K562 (cell line): ENCODE measurements around the gene IQUB. TPM values are rescaled to one million over a fixed set of nuclear protein-coding genes. Genes with fewer than 3 reads are reported as not detected.

Source experiments
- BACH1 ChIP-seq: fragments of 200-800 bp; sonication (Bioruptor generic); IDR thresholded peaks from 2 replicates; pipeline ENCODE4 v1.6.1; 2016; ENCODE audit warnings: missing genetic modification characterization, missing compliant biosample characterization
- CBFA2T2 ChIP-seq: fragments of 450-650 bp; conservative IDR thresholded peaks from 2 replicates; pipeline ENCODE4 v1.6.1; 2017; ENCODE audit warnings: mild to moderate bottlenecking
- CBX8 ChIP-seq: fragments of 200-600 bp; sonication (generic); IDR thresholded peaks from 2 replicates; pipeline ENCODE4 v1.6.1; 2012; ENCODE audit warnings: borderline replicate concordance, mixed run types, low read depth, mild to moderate bottlenecking, moderate library complexity, mixed read lengths, low read length, control low read depth, inconsistent platforms; ENCODE audit not compliant: poor library complexity, severe bottlenecking; ENCODE audit errors: extremely low read depth
- CREBBP ChIP-seq: IDR thresholded peaks from one replicate; pipeline ENCODE4 v1.6.1; 2012; ENCODE audit warnings: low read depth, mild to moderate bottlenecking, control low read depth, inconsistent platforms, low read length
- CTBP1 ChIP-seq: fragments of 450-650 bp; IDR thresholded peaks from 2 replicates; pipeline ENCODE4 v1.6.1; 2016; ENCODE audit warnings: borderline replicate concordance
- DDX20 ChIP-seq: fragments of 450-650 bp; IDR thresholded peaks from 2 replicates; pipeline ENCODE4 v1.6.1; 2016; ENCODE audit warnings: missing genetic modification characterization, low read depth, mild to moderate bottlenecking, missing compliant biosample characterization, moderate library complexity
- ELF4 ChIP-seq: fragments of 450-650 bp; formaldehyde crosslinking; IDR thresholded peaks from 2 replicates; pipeline ENCODE4 v1.4.0; 2022; ENCODE audit warnings: missing genetic modification characterization
- EP300 ChIP-seq: IDR thresholded peaks from 2 replicates; pipeline ENCODE4 v1.6.1; 2012; ENCODE audit warnings: low read length, improper control_type of control experiment
- ETV5 ChIP-seq: sonication (generic); formaldehyde crosslinking; IDR thresholded peaks from 2 replicates; pipeline ENCODE4 v1.4.0; 2020; ENCODE audit warnings: low read depth, mild to moderate bottlenecking, missing genetic modification reagents
- FOSL1 ChIP-seq: fragments of 200-800 bp; sonication (Bioruptor generic); conservative IDR thresholded peaks from 2 replicates; pipeline ENCODE4 v1.6.1; 2016; ENCODE audit warnings: missing genetic modification characterization, missing compliant biosample characterization
- GATA2 ChIP-seq: sonication (generic); formaldehyde crosslinking; IDR thresholded peaks from 2 replicates; pipeline ENCODE4 v1.4.0; 2020; ENCODE audit warnings: mild to moderate bottlenecking, missing genetic modification reagents
- HEY1 ChIP-seq: fragments of 250-450 bp; sonication (Bioruptor Pico); IDR thresholded peaks from 2 replicates; pipeline ENCODE4 v1.5.0; 2020; ENCODE audit warnings: mild to moderate bottlenecking, moderate library complexity, borderline replicate concordance
- HNRNPH1 ChIP-seq: fragments of 200-400 bp; formaldehyde crosslinking; optimal IDR thresholded peaks from 2 replicates; pipeline ENCODE3; 2017; ENCODE audit warnings: low read depth, mild to moderate bottlenecking, low read length, moderate library complexity
- KLF13 ChIP-seq: fragments of 450-650 bp; IDR thresholded peaks from 2 replicates; pipeline ENCODE4 v1.6.1; 2016; ENCODE audit warnings: missing genetic modification characterization, low read depth, mild to moderate bottlenecking, missing compliant biosample characterization, moderate library complexity, borderline replicate concordance
- ZC3H8 ChIP-seq: fragments of 450-650 bp; IDR thresholded peaks from 2 replicates; pipeline ENCODE4 v1.6.1; 2017
- ZNF551 ChIP-seq: fragments of 250-450 bp; sonication (Bioruptor Pico); IDR thresholded peaks from 2 replicates; pipeline ENCODE4 v1.5.0; 2021; ENCODE audit warnings: mild to moderate bottlenecking, moderate library complexity
- ZNF830 ChIP-seq: fragments of 250-450 bp; sonication (Bioruptor Pico); IDR thresholded peaks from 2 replicates; pipeline ENCODE4 v1.5.0; 2021; ENCODE audit warnings: mild to moderate bottlenecking
- polyA plus RNA-seq, 8 experiments: library from polyadenylated mRNA; depleted of rRNA in 4 of 8; stranded (reverse) in 5 of 8; unstranded in 3 of 8; fragments of >200 nt; fragmentation: Nextera tagmentation in 2 of 8; fragmentation: Illumina TruSeq in 1 of 8; extraction: Ambion mirVana in 2 of 8; extraction: Trizol in 1 of 8; gene quantifications; 2 replicates each; pipeline versions ENCODE4 v1.2.1 to v1.2.3, GENCODE V29; 2011 to 2014; ENCODE audit warnings: inconsistent platforms in 1 of 8, missing spikeins in 1 of 8
- total RNA-seq, 7 experiments: library from RNA; depleted of rRNA in 6 of 7; stranded (reverse); fragments of >200 nt in 6 of 7; fragmentation: Illumina TruSeq in 2 of 7; extraction: Trizol in 2 of 7; gene quantifications; 2 replicates each; pipeline versions ENCODE4 v1.2.1 to v1.2.3, GENCODE V29; 2011 to 2021; ENCODE audit warnings: low replicate concordance in 1 of 7
- TF ChIP-seq, protein P1 (sequence below), 2 experiments: fragments of 450-650 bp in 1 of 2; IDR thresholded peaks; 2 replicates each; pipeline ENCODE4 v1.6.1; 2011 to 2017; ENCODE audit warnings: low read depth in 2 of 2, antibody characterized with exemption in 1 of 2, borderline replicate concordance in 1 of 2, low read length in 1 of 2, mild to moderate bottlenecking in 1 of 2, mixed read lengths in 1 of 2; ENCODE audit not compliant: control insufficient read depth in 1 of 2
- TF ChIP-seq, protein P2 (sequence below): sonication (generic); formaldehyde crosslinking; IDR thresholded peaks from 2 replicates; pipeline ENCODE4 v1.5.0; 2020; ENCODE audit warnings: missing genetic modification reagents
- TF ChIP-seq, protein P3 (sequence below): sonication (generic); formaldehyde crosslinking; IDR thresholded peaks from 2 replicates; pipeline ENCODE4 v1.8.0; 2022; ENCODE audit warnings: mild to moderate bottlenecking, missing genetic modification reagents
- TF ChIP-seq, protein P4 (sequence below), 3 experiments: fragments of 200-800 bp in 1 of 3; fragments of 250-450 bp in 1 of 3; fragments of 450-650 bp in 1 of 3; sonication (Bioruptor Pico) in 1 of 3; sonication (Bioruptor generic) in 1 of 3; formaldehyde crosslinking in 1 of 3; IDR thresholded peaks; 2 replicates each; pipeline versions ENCODE4 v1.6.1 to v1.8.0; 2016 to 2022; ENCODE audit warnings: mild to moderate bottlenecking in 2 of 3, missing genetic modification characterization in 2 of 3, missing compliant biosample characterization in 1 of 3, moderate library complexity in 1 of 3

Gene IQUB
- total and polyA plus RNA-seq, 9 of the 15 experiments (the other 6 are each of a cell fraction or from before 2014, with no cell fraction given) = 0.62 to 2.6 (median 1.4) TPM

DNA sequence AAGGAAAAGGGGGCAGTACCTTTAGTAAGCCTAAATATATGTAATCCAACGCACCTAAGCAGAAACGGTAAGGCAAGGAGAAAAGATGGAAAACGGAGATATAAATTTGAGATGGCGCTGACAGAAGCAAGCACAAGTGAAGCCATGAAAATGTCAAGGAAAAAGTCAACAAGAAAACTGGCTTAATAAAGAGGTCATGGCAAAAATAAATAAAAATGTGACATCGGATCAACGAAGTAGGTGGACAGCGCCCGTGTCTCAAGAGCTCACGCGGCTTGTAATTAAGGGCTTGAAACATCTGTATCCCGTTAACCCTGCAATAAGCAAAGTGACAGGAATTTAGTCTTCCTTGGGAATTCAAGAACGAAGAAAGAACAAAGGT, 22.6 kb upstream of the IQUB start (continued):
- TF ChIP-seq GATA2 (CRISPR knock-in tag) = no peak
- TF ChIP-seq, protein P1, sequence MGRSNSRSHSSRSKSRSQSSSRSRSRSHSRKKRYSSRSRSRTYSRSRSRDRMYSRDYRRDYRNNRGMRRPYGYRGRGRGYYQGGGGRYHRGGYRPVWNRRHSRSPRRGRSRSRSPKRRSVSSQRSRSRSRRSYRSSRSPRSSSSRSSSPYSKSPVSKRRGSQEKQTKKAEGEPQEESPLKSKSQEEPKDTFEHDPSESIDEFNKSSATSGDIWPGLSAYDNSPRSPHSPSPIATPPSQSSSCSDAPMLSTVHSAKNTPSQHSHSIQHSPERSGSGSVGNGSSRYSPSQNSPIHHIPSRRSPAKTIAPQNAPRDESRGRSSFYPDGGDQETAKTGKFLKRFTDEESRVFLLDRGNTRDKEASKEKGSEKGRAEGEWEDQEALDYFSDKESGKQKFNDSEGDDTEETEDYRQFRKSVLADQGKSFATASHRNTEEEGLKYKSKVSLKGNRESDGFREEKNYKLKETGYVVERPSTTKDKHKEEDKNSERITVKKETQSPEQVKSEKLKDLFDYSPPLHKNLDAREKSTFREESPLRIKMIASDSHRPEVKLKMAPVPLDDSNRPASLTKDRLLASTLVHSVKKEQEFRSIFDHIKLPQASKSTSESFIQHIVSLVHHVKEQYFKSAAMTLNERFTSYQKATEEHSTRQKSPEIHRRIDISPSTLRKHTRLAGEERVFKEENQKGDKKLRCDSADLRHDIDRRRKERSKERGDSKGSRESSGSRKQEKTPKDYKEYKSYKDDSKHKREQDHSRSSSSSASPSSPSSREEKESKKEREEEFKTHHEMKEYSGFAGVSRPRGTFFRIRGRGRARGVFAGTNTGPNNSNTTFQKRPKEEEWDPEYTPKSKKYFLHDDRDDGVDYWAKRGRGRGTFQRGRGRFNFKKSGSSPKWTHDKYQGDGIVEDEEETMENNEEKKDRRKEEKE (IDR thresholded peaks at IDR 0.05; ENCODE audit: borderline replicate concordance in 1 of 2, control insufficient read depth in 1 of 2, low read depth in 2 of 2, low read length in 1 of 2) = no peak
- no peak for TF ChIP-seq BACH1 (tag)
- no peak for TF ChIP-seq CBX8
- no peak for TF ChIP-seq ETV5
- peak; percentile 26; the same call in 1 of the 2 replicates for TF ChIP-seq ZC3H8
- TF ChIP-seq ELF4 (CRISPR knock-in tag) = no peak
- TF ChIP-seq ZNF830 (CRISPR knock-in tag) = no peak
- TF ChIP-seq, protein P2, sequence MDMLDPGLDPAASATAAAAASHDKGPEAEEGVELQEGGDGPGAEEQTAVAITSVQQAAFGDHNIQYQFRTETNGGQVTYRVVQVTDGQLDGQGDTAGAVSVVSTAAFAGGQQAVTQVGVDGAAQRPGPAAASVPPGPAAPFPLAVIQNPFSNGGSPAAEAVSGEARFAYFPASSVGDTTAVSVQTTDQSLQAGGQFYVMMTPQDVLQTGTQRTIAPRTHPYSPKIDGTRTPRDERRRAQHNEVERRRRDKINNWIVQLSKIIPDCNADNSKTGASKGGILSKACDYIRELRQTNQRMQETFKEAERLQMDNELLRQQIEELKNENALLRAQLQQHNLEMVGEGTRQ (CRISPR knock-in tag) = no peak
- TF ChIP-seq, protein P3, sequence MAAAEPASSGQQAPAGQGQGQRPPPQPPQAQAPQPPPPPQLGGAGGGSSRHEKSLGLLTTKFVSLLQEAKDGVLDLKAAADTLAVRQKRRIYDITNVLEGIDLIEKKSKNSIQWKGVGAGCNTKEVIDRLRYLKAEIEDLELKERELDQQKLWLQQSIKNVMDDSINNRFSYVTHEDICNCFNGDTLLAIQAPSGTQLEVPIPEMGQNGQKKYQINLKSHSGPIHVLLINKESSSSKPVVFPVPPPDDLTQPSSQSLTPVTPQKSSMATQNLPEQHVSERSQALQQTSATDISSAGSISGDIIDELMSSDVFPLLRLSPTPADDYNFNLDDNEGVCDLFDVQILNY (CRISPR knock-in tag) = no peak
- TF ChIP-seq, protein P4, sequence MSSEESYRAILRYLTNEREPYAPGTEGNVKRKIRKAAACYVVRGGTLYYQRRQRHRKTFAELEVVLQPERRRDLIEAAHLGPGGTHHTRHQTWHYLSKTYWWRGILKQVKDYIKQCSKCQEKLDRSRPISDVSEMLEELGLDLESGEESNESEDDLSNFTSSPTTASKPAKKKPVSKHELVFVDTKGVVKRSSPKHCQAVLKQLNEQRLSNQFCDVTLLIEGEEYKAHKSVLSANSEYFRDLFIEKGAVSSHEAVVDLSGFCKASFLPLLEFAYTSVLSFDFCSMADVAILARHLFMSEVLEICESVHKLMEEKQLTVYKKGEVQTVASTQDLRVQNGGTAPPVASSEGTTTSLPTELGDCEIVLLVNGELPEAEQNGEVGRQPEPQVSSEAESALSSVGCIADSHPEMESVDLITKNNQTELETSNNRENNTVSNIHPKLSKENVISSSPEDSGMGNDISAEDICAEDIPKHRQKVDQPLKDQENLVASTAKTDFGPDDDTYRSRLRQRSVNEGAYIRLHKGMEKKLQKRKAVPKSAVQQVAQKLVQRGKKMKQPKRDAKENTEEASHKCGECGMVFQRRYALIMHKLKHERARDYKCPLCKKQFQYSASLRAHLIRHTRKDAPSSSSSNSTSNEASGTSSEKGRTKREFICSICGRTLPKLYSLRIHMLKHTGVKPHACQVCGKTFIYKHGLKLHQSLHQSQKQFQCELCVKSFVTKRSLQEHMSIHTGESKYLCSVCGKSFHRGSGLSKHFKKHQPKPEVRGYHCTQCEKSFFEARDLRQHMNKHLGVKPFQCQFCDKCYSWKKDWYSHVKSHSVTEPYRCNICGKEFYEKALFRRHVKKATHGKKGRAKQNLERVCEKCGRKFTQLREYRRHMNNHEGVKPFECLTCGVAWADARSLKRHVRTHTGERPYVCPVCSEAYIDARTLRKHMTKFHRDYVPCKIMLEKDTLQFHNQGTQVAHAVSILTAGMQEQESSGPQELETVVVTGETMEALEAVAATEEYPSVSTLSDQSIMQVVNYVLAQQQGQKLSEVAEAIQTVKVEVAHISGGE (CRISPR knock-in tag; IDR thresholded peaks at IDR 0.05) = no peak; a peak in 1 of 6 replicates
- TF ChIP-seq ZNF551 (CRISPR knock-in tag) = no peak
- no peak for TF ChIP-seq DDX20 (tag)
- no peak for TF ChIP-seq CREBBP
- no peak for TF ChIP-seq HNRNPH1
- TF ChIP-seq KLF13 (tag) = no peak
- TF ChIP-seq CBFA2T2 = no peak
- TF ChIP-seq CTBP1 = no peak
- 0 out of 2 replicates have a peak, but pooled peaks have one; percentile 1 for TF ChIP-seq EP300
- TF ChIP-seq HEY1 (CRISPR knock-in tag) = no peak
- no peak for TF ChIP-seq FOSL1 (tag)
